Islet of Langerhans (tissue), 1 donor: ENCODE results near the gene CPNE4.

ENCODE experiments used
- FAIRE-seq: peaks from one replicate; lab custom pipeline; 2011; peaks lifted over from hg19 to GRCh38; lab: Jason Lieb, UNC

CPNE4 gene

GRCh38 chr3:131880948-131881347 lies 153.9 kb downstream of the CPNE4 start:
- FAIRE-seq, result no peak

- FAIRE-seq, result no peak
Measured at GRCh38 chr3:131868203-131868602, 166.6 kb downstream of the CPNE4 start.

DNA sequence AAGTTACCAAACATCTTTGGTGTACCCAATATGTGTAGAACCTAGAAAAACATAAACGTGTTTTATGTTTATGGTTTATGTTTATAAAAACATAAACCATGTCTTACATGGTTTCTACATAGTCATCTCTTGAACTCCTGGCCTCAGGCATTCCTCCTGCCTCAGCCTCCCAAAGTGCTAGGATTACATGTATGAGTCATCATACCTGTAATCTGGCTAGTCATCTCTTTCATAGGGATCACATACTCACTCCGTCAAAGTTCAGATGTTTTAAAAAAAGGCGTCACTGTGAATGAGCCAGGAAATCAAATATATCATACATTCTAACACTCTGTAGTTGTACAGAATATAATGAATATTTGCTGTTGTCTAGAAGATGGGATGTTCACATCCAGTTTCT lies 178.6 kb downstream of the CPNE4 start:
- no peak for FAIRE-seq

- FAIRE-seq, result no peak
Measured at GRCh38 chr3:131850223-131850622, 184.6 kb downstream of the CPNE4 start.

GRCh38 chr3:131849616-131850015 lies 185.2 kb downstream of the CPNE4 start:
- FAIRE-seq, result no peak

- FAIRE-seq, result no peak
Measured at GRCh38 chr3:131847966-131848510, 186.8 kb downstream of the CPNE4 start.

DNA sequence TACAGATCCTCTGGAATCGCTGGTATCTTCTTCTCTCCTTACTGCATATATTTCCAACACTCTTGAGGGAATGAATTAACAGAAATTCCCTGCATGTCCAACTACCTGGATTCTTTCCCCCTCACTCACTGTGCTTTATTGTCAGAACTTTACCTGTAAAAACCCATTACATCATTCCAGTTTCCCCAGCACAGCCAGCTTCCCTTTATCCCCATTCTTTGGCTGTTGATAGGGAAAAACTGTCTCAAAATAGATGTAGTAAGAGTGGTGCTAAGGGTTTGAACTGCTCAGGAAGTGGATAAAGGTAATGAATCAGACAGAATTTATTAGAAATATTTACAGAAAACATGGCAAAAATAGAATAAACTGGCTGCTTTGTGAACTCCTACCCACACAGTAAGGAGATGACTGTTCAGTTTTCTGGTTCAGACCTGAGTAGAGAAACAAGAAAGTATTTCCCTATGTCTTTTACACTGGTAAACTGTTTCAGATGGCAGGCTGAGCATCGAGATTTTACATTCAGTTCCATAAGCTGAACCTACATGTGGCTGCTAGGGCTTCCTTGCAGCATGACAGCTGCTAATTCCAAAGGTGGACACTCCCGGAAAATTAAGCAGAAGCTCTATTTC lies 188.4 kb downstream of the CPNE4 start:
- FAIRE-seq, result no peak

GRCh38 chr3:131843174-131843573 lies 191.6 kb downstream of the CPNE4 start:
- no peak for FAIRE-seq

- FAIRE-seq, result peak; percentile 36
Measured at GRCh38 chr3:131840156-131840797, 194.5 kb downstream of the CPNE4 start.

GRCh38 chr3:131835906-131836305 lies 198.9 kb downstream of the CPNE4 start:
- no peak for FAIRE-seq

GRCh38 chr3:131831608-131832007 lies 203.2 kb downstream of the CPNE4 start:
- no peak for FAIRE-seq

GRCh38 chr3:131821191-131821762 lies 213.5 kb downstream of the CPNE4 start:
- FAIRE-seq, result no peak

DNA sequence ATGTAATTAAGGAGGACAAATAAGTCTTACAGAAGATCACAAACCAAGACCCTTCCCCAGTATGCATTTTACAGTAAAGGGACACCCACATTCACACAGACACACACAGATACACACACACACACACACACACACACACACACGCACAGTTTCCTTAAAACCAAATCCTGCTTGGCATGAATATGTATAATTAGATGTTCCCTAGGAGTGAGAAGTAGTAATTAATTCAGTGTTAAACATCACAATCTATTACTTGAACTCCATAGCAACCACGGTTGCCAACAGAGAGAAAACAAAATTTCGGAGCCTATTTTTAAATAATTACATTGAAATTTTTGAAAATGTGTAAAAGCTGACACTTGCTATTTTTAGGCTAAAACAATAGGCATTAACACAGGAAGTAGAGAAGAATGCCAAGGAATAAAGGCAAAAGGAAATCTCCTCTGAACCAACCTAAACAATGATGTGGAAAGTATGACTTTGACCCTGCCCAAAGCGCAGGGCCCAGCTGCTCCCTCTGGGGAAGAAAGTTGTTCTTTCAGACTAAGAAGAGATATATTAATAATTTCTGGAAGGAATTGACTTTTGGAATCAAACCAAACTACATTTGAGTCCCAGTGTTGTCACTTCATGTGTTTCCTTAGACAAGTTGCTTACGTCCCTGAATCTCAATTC lies 215.3 kb downstream of the CPNE4 start:
- no peak for FAIRE-seq

DNA sequence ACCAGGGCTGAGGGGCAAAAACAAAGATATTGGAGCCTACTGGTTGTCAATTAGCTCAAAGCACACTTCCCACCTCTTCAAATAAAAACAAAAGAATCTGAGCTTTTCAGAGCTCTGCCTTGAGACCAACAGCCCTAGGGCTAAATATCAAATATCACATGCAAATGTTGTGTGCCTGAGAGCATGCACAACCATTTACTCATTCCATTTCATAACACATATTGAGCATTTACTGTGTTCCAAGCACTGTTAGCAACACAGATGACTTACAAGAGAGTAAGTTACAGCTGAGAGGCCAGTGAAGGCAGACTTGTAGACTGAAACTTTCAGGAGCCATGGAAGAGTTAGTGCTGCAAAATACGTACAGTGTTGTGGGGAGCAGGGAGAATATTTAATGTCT lies 222.4 kb downstream of the CPNE4 start:
- FAIRE-seq, result no peak

- FAIRE-seq, result no peak
Measured at GRCh38 chr3:131811481-131811880, 223.3 kb downstream of the CPNE4 start.

- peak; percentile 30 for FAIRE-seq
Measured at GRCh38 chr3:131807822-131808221, 227.0 kb downstream of the CPNE4 start.

GRCh38 chr3:131806736-131807135 lies 228.1 kb downstream of the CPNE4 start:
- FAIRE-seq, result no peak

GRCh38 chr3:131804565-131805133 lies 230.2 kb downstream of the CPNE4 start:
- no peak for FAIRE-seq

DNA sequence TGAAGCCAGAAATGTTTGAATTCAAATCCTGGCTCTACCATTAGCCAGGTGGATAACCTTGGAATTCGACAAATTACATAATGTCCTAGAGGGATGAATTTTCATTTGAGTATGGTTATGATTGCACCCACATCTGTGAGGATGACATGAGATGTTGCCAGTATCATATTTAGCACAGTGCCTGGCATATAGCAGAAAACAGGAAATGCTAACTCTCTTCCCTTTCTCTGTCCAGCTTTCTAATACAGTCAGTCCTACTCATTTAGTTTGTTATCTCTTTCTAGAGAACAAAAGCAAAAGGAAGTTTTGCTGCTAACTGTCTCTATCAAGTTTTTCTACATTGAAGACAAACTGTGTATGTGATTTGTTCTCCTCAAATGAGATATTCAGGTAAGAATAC lies 231.7 kb downstream of the CPNE4 start:
- FAIRE-seq, result no peak

GRCh38 chr3:131802029-131802428 lies 232.8 kb downstream of the CPNE4 start:
- no peak for FAIRE-seq

DNA sequence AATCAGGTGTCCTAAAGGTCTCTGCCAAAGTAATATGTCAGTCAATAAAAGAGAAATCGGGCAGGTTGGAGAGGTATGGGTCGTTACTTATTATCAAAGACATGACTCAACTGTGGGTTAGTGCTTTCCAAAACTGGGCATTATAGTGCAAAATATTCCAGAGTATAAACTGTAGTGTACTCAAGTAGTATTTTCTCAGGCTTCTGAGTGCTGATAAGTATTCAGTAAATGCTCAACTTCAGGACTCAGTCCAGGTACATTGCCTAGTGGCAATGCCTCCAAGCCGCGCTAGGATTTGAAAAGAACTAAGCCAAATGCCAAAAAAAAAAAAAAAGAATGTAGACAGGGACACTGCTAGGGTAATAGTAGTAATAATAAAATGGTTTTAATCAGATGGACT lies 233.2 kb downstream of the CPNE4 start:
- no peak for FAIRE-seq

- FAIRE-seq, result no peak
Measured at GRCh38 chr3:131797776-131798175, 237.0 kb downstream of the CPNE4 start.
